Gastrocnemius medialis (tissue), 4 donors: ENCODE measurements around the gene APOL6.

Experiments
- POLR2A ChIP-seq, 2 donors: fragments of 450-650 bp; IDR thresholded peaks; one replicate each; pipeline ENCODE4 v1.6.1; 2017; ENCODE audit warnings: antibody characterized with exemption in 2 of 2, mild to moderate bottlenecking in 2 of 2, moderate library complexity in 2 of 2
- TF ChIP-seq, protein P1 (sequence below), 5 experiments: fragments of 450-650 bp in 3 of 5; fragments of 200-600 bp in 2 of 5; sonication (generic) in 2 of 5; IDR thresholded peaks in 4 of 5; conservative IDR thresholded peaks in 1 of 5; 1 replicate in 4 of 5; 2 replicates in 1 of 5; pipeline ENCODE4 v1.5.1; 2016 to 2019; ENCODE audit warnings: antibody characterized with exemption in 5 of 5, mild to moderate bottlenecking in 3 of 5, moderate library complexity in 3 of 5

- TF ChIP-seq, protein P1, sequence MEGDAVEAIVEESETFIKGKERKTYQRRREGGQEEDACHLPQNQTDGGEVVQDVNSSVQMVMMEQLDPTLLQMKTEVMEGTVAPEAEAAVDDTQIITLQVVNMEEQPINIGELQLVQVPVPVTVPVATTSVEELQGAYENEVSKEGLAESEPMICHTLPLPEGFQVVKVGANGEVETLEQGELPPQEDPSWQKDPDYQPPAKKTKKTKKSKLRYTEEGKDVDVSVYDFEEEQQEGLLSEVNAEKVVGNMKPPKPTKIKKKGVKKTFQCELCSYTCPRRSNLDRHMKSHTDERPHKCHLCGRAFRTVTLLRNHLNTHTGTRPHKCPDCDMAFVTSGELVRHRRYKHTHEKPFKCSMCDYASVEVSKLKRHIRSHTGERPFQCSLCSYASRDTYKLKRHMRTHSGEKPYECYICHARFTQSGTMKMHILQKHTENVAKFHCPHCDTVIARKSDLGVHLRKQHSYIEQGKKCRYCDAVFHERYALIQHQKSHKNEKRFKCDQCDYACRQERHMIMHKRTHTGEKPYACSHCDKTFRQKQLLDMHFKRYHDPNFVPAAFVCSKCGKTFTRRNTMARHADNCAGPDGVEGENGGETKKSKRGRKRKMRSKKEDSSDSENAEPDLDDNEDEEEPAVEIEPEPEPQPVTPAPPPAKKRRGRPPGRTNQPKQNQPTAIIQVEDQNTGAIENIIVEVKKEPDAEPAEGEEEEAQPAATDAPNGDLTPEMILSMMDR (IDR thresholded peaks at IDR 0.05 in 4 of 5, conservative IDR thresholded peaks at IDR 0.05 in 1 of 5): no peak
- no peak for TF ChIP-seq POLR2A (IDR thresholded peaks at IDR 0.05)
These were observed 2.6 kb upstream of the APOL6 start for GRCh38 chr22:35645646-35646045.
